GM12878 (cell line): Measurements from ENCODE around the gene ACVR1. TPM values are rescaled to one million over a fixed set of nuclear protein-coding genes. Genes with fewer than 3 reads are reported as not detected.

Experiments used
- ATAC-seq: fragments of 200-7000 bp; cut with Tn5 transposase; 3 replicates; pipeline ENCODE4 v1.9.1; 2020; ENCODE audit warnings: mild to moderate bottlenecking, moderate library complexity
- BruUV-seq: library from RNA; stranded (reverse); fragments of 400-500 nt; replicated peaks from 2 replicates; lab custom pipeline; 2021; lab: Mats Ljungman, UMichigan
- CTCF ChIA-PET: fragments of 300-600 bp; sonication (Branson Sonifier 250); formaldehyde crosslinking; extraction: SDS; loops from one replicate; lab custom pipeline; 2021; ENCODE audit warnings: inconsistent platforms; lab: Yijun Ruan, JAX
- POLR2A ChIA-PET: fragments of 350-600 bp; formaldehyde crosslinking; extraction: SDS; loops from one replicate; lab custom pipeline; 2021; ENCODE audit warnings: inconsistent platforms; lab: Charles Lee
- RAD21 ChIA-PET: fragments of 300-600 bp; sonication (Branson Sonifier 250); formaldehyde crosslinking; loops from one replicate; lab custom pipeline; 2023; ENCODE audit warnings: antibody characterized with exemption; ENCODE audit not compliant: unreplicated experiment; lab: Charles Lee
- SMC1A ChIA-PET: fragments of 300-600 bp; sonication (Branson Sonifier 250); formaldehyde crosslinking; loops from one replicate; lab custom pipeline; 2023; ENCODE audit not compliant: unreplicated experiment, uncharacterized antibody; lab: Charles Lee
- DNase-seq: peaks from one replicate; pipeline ENCODE4 v3.0.0-alpha.2; 2011; ENCODE audit warnings: low read depth, low spot score
- FAIRE-seq: peaks from 3 replicates; lab custom pipeline; 2011; peaks lifted over from hg19 to GRCh38; lab: Jason Lieb, UNC
- H2AFZ ChIP-seq: 2 replicates; pipeline ENCODE4 v1.6.0; 2011; ENCODE audit warnings: low read depth, low read length, control low read depth; ENCODE audit not compliant: control insufficient read depth
- H3K27ac ChIP-seq: 2 replicates; pipeline ENCODE4 v1.5.1; 2011; ENCODE audit warnings: control low read depth; ENCODE audit not compliant: control insufficient read depth, insufficient read depth
- H3K27me3 ChIP-seq, 2 experiments: replicated peaks in 1 of 2; 2 replicates each; pipeline versions ENCODE4 v1.6.0 to v1.6.1; 2011; ENCODE audit warnings: low read length in 1 of 2; ENCODE audit not compliant: control insufficient read depth in 2 of 2, insufficient read depth in 2 of 2
- H3K36me3 ChIP-seq, 2 experiments: 2 replicates each; pipeline ENCODE4 v1.5.1; 2011; ENCODE audit warnings: low read length in 1 of 2; ENCODE audit not compliant: control insufficient read depth in 2 of 2, insufficient read depth in 2 of 2
- H3K4me1 ChIP-seq: 2 replicates; pipeline ENCODE4 v1.6.1; 2011; ENCODE audit warnings: mild to moderate bottlenecking, low read length, moderate library complexity, mixed read lengths; ENCODE audit not compliant: control insufficient read depth, insufficient read depth
- H3K4me2 ChIP-seq: 2 replicates; pipeline ENCODE4 v1.6.0; 2011; ENCODE audit warnings: control low read depth; ENCODE audit not compliant: control insufficient read depth, insufficient read depth
- H3K4me3 ChIP-seq: fragments of 200-600 bp; sonication (generic); 2 replicates; pipeline ENCODE4 v1.5.1; 2016
- H3K79me2 ChIP-seq: 2 replicates; pipeline ENCODE4 v1.6.0; 2011; ENCODE audit warnings: low read length; ENCODE audit not compliant: control insufficient read depth, insufficient read depth
- H3K9ac ChIP-seq: 2 replicates; pipeline ENCODE4 v1.8.0; 2011; ENCODE audit warnings: low read length, control low read depth, mixed read lengths; ENCODE audit not compliant: control insufficient read depth, insufficient read depth
- H3K9me3 ChIP-seq: replicated peaks from 3 replicates; pipeline ENCODE4 v1.5.1; 2011; ENCODE audit warnings: mild to moderate bottlenecking, low read length; ENCODE audit not compliant: control insufficient read depth, insufficient read depth
- H4K20me1 ChIP-seq: 2 replicates; pipeline ENCODE4 v1.6.0; 2011; ENCODE audit not compliant: control insufficient read depth, insufficient read depth
- CHD1 ChIP-seq: IDR thresholded peaks from 2 replicates; pipeline ENCODE4 v1.6.1; 2012; ENCODE audit warnings: low read depth, low read length, improper control_type of control experiment
- EED ChIP-seq: sonication (generic); IDR thresholded peaks from 2 replicates; pipeline ENCODE4 v1.6.1; 2016; ENCODE audit warnings: antibody characterized with exemption, low read depth
- EZH2 ChIP-seq: IDR thresholded peaks from 2 replicates; pipeline ENCODE4 v1.6.1; 2012; ENCODE audit warnings: low read depth, mild to moderate bottlenecking, control low read depth, inconsistent platforms, low read length, borderline replicate concordance; ENCODE audit not compliant: control insufficient read depth
- GATAD2B ChIP-seq: fragments of 450-650 bp; conservative IDR thresholded peaks from 2 replicates; pipeline ENCODE4 v1.6.1; 2017; ENCODE audit warnings: low read depth, mild to moderate bottlenecking, moderate library complexity
- KAT2A ChIP-seq: conservative IDR thresholded peaks from 2 replicates; pipeline ENCODE4 v1.6.1; 2011; ENCODE audit warnings: low read depth, low read length; ENCODE audit not compliant: control insufficient read depth
- NFXL1 ChIP-seq: fragments of 450-650 bp; IDR thresholded peaks from 2 replicates; pipeline ENCODE4 v1.6.1; 2017; ENCODE audit warnings: antibody characterized with exemption, mild to moderate bottlenecking, borderline replicate concordance
- POLR2A ChIP-seq: IDR thresholded peaks from 2 replicates; pipeline ENCODE4 v1.6.1; 2011; ENCODE audit warnings: low read depth, mild to moderate bottlenecking, low read length
- SRF ChIP-seq, 2 experiments: IDR thresholded peaks; 2 replicates each; pipeline ENCODE4 v1.6.1; 2011; ENCODE audit warnings: low read depth in 2 of 2, low read length in 2 of 2, mild to moderate bottlenecking in 1 of 2, moderate library complexity in 1 of 2
- TCF7 ChIP-seq: IDR thresholded peaks from 2 replicates; pipeline ENCODE4 v1.6.1; 2014; ENCODE audit warnings: antibody characterized with exemption, borderline replicate concordance
- ZNF384 ChIP-seq: IDR thresholded peaks from 2 replicates; pipeline ENCODE4 v1.6.1; 2012; ENCODE audit warnings: low read depth, mild to moderate bottlenecking, low read length, improper control_type of control experiment, borderline replicate concordance
- WGBS: methylation state at CpG from one replicate; pipeline ENCODE4 v1.1.6; 2016; ENCODE audit warnings: low lambda C conversion rate; ENCODE audit not compliant: insufficient replicate concordance, insufficient coverage; ENCODE audit errors: missing lambda C conversion rate; 5-methylcytosine and 5-hydroxymethylcytosine counted together
- in situ Hi-C: fragments of 300-500 bp; cut with MboI; formaldehyde crosslinking; loops from 9 replicates; pipeline ENCODE4 v1.14.3; 2018; ENCODE audit warnings: mixed read lengths
- intact Hi-C: fragments of 100-400 bp; cut with micrococcal nuclease; formaldehyde crosslinking; loops from one replicate; pipeline ENCODE4 v1.14.2; 2022; ENCODE audit not compliant: unreplicated experiment
- polyA plus RNA-seq, 11 experiments: library from polyadenylated mRNA; depleted of rRNA in 4 of 11; unstranded in 6 of 11; stranded (reverse) in 5 of 11; fragments of >200 nt; fragmentation: Nextera tagmentation in 4 of 11; fragmentation: Illumina TruSeq in 1 of 11; extraction: Ambion mirVana in 4 of 11; extraction: Trizol in 1 of 11; gene quantifications; 1 replicate in 1 of 11; 2 replicates in 10 of 11; pipeline versions ENCODE4 v1.2.1 to v1.2.3, GENCODE V29; 2011 to 2016; ENCODE audit warnings: inconsistent platforms in 2 of 11, missing spikeins in 2 of 11, low read depth in 1 of 11
- total RNA-seq, 4 experiments: library from RNA; depleted of rRNA in 3 of 4; stranded (reverse); fragments of >200 nt in 3 of 4; fragmentation: Illumina TruSeq in 1 of 4; extraction: Trizol in 1 of 4; gene quantifications; 2 replicates each; pipeline versions ENCODE4 v1.2.1 to v1.2.3, GENCODE V29; 2013 to 2021
- TF ChIP-seq, protein P1 (sequence below): IDR thresholded peaks from 2 replicates; pipeline ENCODE4 v1.6.1; 2012; ENCODE audit warnings: low read depth, low read length, improper control_type of control experiment
- TF ChIP-seq, protein P2 (sequence below): IDR thresholded peaks from 2 replicates; pipeline ENCODE4 v1.6.1; 2012; ENCODE audit warnings: low read depth, low read length, improper control_type of control experiment
- TF ChIP-seq, protein P3 (sequence below): fragments of 450-650 bp; IDR thresholded peaks from 2 replicates; pipeline ENCODE4 v1.6.1; 2017; ENCODE audit warnings: antibody characterized with exemption, mild to moderate bottlenecking, moderate library complexity

ACVR1 gene
- total and polyA plus RNA-seq, 10 of the 15 experiments (the other 5 are each of a cell fraction or from before 2014, with no cell fraction given) = 0.06 to 0.24 (median 0.14) TPM; not detected in 4

DNA sequence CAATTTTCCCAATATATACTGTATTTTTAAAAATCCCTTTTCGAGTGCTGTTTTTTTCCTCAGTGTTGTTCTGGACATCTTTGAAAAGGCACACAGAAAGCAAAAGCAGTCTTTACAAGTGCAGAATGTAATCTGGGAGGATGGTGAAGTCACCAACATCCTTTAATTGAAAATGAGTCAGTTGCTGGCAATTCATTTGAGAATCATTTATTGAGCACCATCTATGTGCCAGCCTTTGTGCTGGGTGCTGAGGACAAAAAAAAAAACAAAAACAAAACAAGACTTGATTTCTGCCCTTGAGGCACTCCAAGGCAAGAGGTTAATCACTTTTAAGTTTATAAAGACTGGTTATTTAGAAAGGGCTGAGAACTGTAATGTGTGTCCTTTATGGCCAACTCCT lies 46.7 kb upstream of the ACVR1 start:
- POLR2A ChIA-PET = no interaction called here
- ATAC-seq = no peak
- no peak for FAIRE-seq
- no peaks in the 10 kb centered on the region for H3K9me3 ChIP-seq
- CTCF ChIA-PET = no interaction called here
- no peak overlapping the region for H3K4me3 ChIP-seq
- H3K4me1 ChIP-seq = no peaks in the 10 kb centered on the region
- DNase-seq = no peak
- in situ Hi-C loops = no loop called here
- no peak overlapping the region for H3K27ac ChIP-seq
- H4K20me1 ChIP-seq = no peaks in the 10 kb centered on the region
- intact Hi-C loops = no loop called here
- 0% methylated on average over 1 of the region's 1 CpG for WGBS
- TF ChIP-seq ZNF384 (no peak), TCF7 (no peak)
- TF ChIP-seq, protein P1, sequence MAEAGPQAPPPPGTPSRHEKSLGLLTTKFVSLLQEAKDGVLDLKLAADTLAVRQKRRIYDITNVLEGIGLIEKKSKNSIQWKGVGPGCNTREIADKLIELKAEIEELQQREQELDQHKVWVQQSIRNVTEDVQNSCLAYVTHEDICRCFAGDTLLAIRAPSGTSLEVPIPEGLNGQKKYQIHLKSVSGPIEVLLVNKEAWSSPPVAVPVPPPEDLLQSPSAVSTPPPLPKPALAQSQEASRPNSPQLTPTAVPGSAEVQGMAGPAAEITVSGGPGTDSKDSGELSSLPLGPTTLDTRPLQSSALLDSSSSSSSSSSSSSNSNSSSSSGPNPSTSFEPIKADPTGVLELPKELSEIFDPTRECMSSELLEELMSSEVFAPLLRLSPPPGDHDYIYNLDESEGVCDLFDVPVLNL = no peak
- no TSS peak for BruUV-seq
- H3K79me2 ChIP-seq = no peaks in the 10 kb centered on the region
- RAD21 ChIA-PET = no interaction called here
- no peak overlapping the region for H3K4me2 ChIP-seq
- no peaks in the 10 kb centered on the region; a peak in 3 of 4 replicates for H3K27me3 ChIP-seq
- H3K36me3 ChIP-seq = no peaks in the 10 kb centered on the region
- no peak overlapping the region for H3K9ac ChIP-seq
- SMC1A ChIA-PET = no interaction called here
- no peak overlapping the region for H2AFZ ChIP-seq

DNA sequence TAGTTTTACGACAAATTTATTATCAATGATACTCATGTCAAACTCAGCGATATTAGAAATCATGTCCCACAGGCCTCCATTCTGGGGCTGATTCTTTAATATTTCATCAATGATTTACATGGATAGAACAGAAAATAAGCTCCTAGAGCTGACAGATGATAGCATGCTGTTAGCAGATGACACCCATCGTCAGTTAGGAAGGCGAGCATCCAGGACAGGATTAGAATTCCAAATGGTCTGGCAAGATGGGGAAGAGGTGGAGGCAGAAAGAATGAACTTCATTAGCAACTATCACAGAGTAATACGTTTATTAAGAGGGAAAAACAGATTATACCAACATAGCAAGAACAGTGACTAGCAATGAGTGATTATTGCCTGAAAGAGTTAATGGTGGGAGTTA lies 46.2 kb upstream of the ACVR1 start:
- Histone ChIP-seq H4K20me1 (no peaks in the 10 kb centered on the region), H3K4me3 (no peak overlapping the region), H3K9ac (no peak overlapping the region), H3K4me2 (no peak overlapping the region), H3K9me3 (no peaks in the 10 kb centered on the region), H2AFZ (no peak overlapping the region), H3K79me2 (no peaks in the 10 kb centered on the region), H3K27me3 (no peaks in the 10 kb centered on the region; a peak in 3 of 4 replicates), H3K36me3 (no peaks in the 10 kb centered on the region), H3K4me1 (no peaks in the 10 kb centered on the region), H3K27ac (no peak overlapping the region)
- 43% methylated on average over 5 of the region's 5 CpGs for WGBS
- intact Hi-C loops (no loop called here), in situ Hi-C loops (no loop called here)
- ChIA-PET POLR2A (no interaction called here), CTCF (no interaction called here), SMC1A (no interaction called here), RAD21 (no interaction called here)
- DNase-seq = no peak
- no peak for FAIRE-seq
- BruUV-seq = no TSS peak
- ATAC-seq = no peak
- TF ChIP-seq KAT2A = no peak
- TF ChIP-seq NFXL1 = no peak
- TF ChIP-seq GATAD2B = no peak
- TF ChIP-seq, protein P2, sequence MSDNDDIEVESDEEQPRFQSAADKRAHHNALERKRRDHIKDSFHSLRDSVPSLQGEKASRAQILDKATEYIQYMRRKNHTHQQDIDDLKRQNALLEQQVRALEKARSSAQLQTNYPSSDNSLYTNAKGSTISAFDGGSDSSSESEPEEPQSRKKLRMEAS = no peak
- no peak for TF ChIP-seq EED
- TF ChIP-seq POLR2A = no peak
- TF ChIP-seq, protein P3, sequence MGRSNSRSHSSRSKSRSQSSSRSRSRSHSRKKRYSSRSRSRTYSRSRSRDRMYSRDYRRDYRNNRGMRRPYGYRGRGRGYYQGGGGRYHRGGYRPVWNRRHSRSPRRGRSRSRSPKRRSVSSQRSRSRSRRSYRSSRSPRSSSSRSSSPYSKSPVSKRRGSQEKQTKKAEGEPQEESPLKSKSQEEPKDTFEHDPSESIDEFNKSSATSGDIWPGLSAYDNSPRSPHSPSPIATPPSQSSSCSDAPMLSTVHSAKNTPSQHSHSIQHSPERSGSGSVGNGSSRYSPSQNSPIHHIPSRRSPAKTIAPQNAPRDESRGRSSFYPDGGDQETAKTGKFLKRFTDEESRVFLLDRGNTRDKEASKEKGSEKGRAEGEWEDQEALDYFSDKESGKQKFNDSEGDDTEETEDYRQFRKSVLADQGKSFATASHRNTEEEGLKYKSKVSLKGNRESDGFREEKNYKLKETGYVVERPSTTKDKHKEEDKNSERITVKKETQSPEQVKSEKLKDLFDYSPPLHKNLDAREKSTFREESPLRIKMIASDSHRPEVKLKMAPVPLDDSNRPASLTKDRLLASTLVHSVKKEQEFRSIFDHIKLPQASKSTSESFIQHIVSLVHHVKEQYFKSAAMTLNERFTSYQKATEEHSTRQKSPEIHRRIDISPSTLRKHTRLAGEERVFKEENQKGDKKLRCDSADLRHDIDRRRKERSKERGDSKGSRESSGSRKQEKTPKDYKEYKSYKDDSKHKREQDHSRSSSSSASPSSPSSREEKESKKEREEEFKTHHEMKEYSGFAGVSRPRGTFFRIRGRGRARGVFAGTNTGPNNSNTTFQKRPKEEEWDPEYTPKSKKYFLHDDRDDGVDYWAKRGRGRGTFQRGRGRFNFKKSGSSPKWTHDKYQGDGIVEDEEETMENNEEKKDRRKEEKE = no peak
- no peak for TF ChIP-seq EZH2
- no peak for TF ChIP-seq CHD1
- TF ChIP-seq SRF (IDR thresholded peaks at IDR 0.05; ENCODE audit: low read depth in 2 of 2, low read length in 2 of 2) = no peak
